Mucosa of rectum (tissue), 2 donors: ENCODE data around the gene LIMCH1.

Experiments
- H3K27ac ChIP-seq, 2 donors: one replicate each; pipeline ENCODE4 v1.7.0; 2013; ENCODE audit warnings: inconsistent platforms in 2 of 2, low read depth in 2 of 2, low read length in 2 of 2
- H3K27me3 ChIP-seq, 2 donors: one replicate each; pipeline ENCODE4 v1.7.0; 2013; ENCODE audit warnings: low read length in 2 of 2; ENCODE audit not compliant: control insufficient read depth in 2 of 2, insufficient read depth in 2 of 2
- H3K36me3 ChIP-seq, 2 donors: one replicate each; pipeline ENCODE4 v1.7.0; 2013; ENCODE audit warnings: low read length in 2 of 2; ENCODE audit not compliant: control insufficient read depth in 2 of 2, insufficient read depth in 2 of 2
- H3K4me1 ChIP-seq, 2 donors: one replicate each; pipeline ENCODE4 v1.7.0; 2013; ENCODE audit warnings: low read length in 2 of 2, mild to moderate bottlenecking in 1 of 2; ENCODE audit not compliant: control insufficient read depth in 2 of 2, insufficient read depth in 2 of 2
- H3K4me3 ChIP-seq, 2 donors: one replicate each; pipeline ENCODE4 v1.7.0; 2013; ENCODE audit warnings: low read length in 2 of 2
- H3K9ac ChIP-seq, 2 donors: one replicate each; pipeline ENCODE4 v1.7.0; 2013; ENCODE audit warnings: low read length in 2 of 2, low read depth in 1 of 2, mild to moderate bottlenecking in 1 of 2
- H3K9me3 ChIP-seq, 2 donors: one replicate each; pipeline ENCODE4 v1.7.0; 2013; ENCODE audit warnings: low read length in 2 of 2; ENCODE audit not compliant: control insufficient read depth in 2 of 2
- donor health status: healthy.
- donor health status: Normal muscosa, but diverticular disease.

Gene LIMCH1

GRCh38 chr4:41579043-41579442, 41.1 kb downstream of the LIMCH1 start:
- Histone ChIP-seq H3K4me3 (no peak overlapping the region), H3K9ac (no peak overlapping the region), H3K36me3 (no peaks in the 10 kb centered on the region), H3K27me3 (no peaks in the 10 kb centered on the region), H3K4me1 (no peaks in the 10 kb centered on the region), H3K27ac (no peak overlapping the region), H3K9me3 (no peaks in the 10 kb centered on the region)

- H3K4me3 ChIP-seq, result no peak overlapping the region
- no peaks in the 10 kb centered on the region for H3K27me3 ChIP-seq
- no peaks in the 10 kb centered on the region for H3K4me1 ChIP-seq
- no peak overlapping the region for H3K27ac ChIP-seq
- H3K9me3 ChIP-seq, result no peaks in the 10 kb centered on the region
- H3K36me3 ChIP-seq, result no peaks in the 10 kb centered on the region
- no peak overlapping the region for H3K9ac ChIP-seq
Observed at GRCh38 chr4:41579526-41579925, 41.6 kb downstream of the LIMCH1 start.

- Histone ChIP-seq H3K27ac (no peak overlapping the region), H3K4me3 (no peak overlapping the region), H3K9me3 (no peaks in the 10 kb centered on the region), H3K27me3 (no peaks in the 10 kb centered on the region), H3K36me3 (no peaks in the 10 kb centered on the region), H3K9ac (no peak overlapping the region), H3K4me1 (no peaks in the 10 kb centered on the region)
Observed at GRCh38 chr4:41580007-41580406, 42.0 kb downstream of the LIMCH1 start.

GRCh38 chr4:41586675-41587225, 48.8 kb downstream of the LIMCH1 start:
- Histone ChIP-seq H3K9ac (no peak overlapping the region), H3K27ac (no peak overlapping the region), H3K4me3 (no peak overlapping the region), H3K27me3 (no peaks in the 10 kb centered on the region), H3K36me3 (no peaks in the 10 kb centered on the region), H3K4me1 (no peaks in the 10 kb centered on the region), H3K9me3 (no peaks in the 10 kb centered on the region)

GRCh38 chr4:41587286-41587685, 49.3 kb downstream of the LIMCH1 start:
- no peaks in the 10 kb centered on the region for H3K27me3 ChIP-seq
- no peaks in the 10 kb centered on the region for H3K9me3 ChIP-seq
- no peak overlapping the region for H3K27ac ChIP-seq
- no peak overlapping the region for H3K9ac ChIP-seq
- no peak overlapping the region for H3K4me3 ChIP-seq
- H3K4me1 ChIP-seq, result no peaks in the 10 kb centered on the region
- no peaks in the 10 kb centered on the region for H3K36me3 ChIP-seq

GRCh38 chr4:41590591-41590990, 52.6 kb downstream of the LIMCH1 start:
- Histone ChIP-seq H3K36me3 (no peaks in the 10 kb centered on the region), H3K9me3 (no peaks in the 10 kb centered on the region), H3K27me3 (no peaks in the 10 kb centered on the region), H3K27ac (no peak overlapping the region), H3K4me1 (no peaks in the 10 kb centered on the region), H3K9ac (no peak overlapping the region), H3K4me3 (no peak overlapping the region)

GRCh38 chr4:41594432-41594831, 56.5 kb downstream of the LIMCH1 start:
- Histone ChIP-seq H3K4me3 (no peak overlapping the region), H3K4me1 (no peaks in the 10 kb centered on the region), H3K27me3 (no peaks in the 10 kb centered on the region), H3K36me3 (no peaks in the 10 kb centered on the region), H3K9ac (no peak overlapping the region), H3K27ac (no peak overlapping the region), H3K9me3 (no peaks in the 10 kb centered on the region)

- Histone ChIP-seq H3K4me3 (no peak overlapping the region), H3K27me3 (no peaks in the 10 kb centered on the region), H3K27ac (no peak overlapping the region), H3K9ac (no peak overlapping the region), H3K9me3 (no peaks in the 10 kb centered on the region), H3K4me1 (no peaks in the 10 kb centered on the region), H3K36me3 (no peaks in the 10 kb centered on the region)
Observed at GRCh38 chr4:41597494-41597893, 59.5 kb downstream of the LIMCH1 start.

GRCh38 chr4:41598580-41598979, 60.6 kb downstream of the LIMCH1 start:
- Histone ChIP-seq H3K27ac (no peak overlapping the region), H3K4me1 (no peaks in the 10 kb centered on the region), H3K27me3 (no peaks in the 10 kb centered on the region), H3K9me3 (no peaks in the 10 kb centered on the region), H3K4me3 (no peak overlapping the region), H3K9ac (no peak overlapping the region), H3K36me3 (no peaks in the 10 kb centered on the region)

- H3K4me3 ChIP-seq, result no peak overlapping the region
- no peaks in the 10 kb centered on the region for H3K27me3 ChIP-seq
- H3K9ac ChIP-seq, result no peak overlapping the region
- H3K4me1 ChIP-seq, result no peaks in the 10 kb centered on the region
- no peaks in the 10 kb centered on the region for H3K9me3 ChIP-seq
- no peaks in the 10 kb centered on the region for H3K36me3 ChIP-seq
- H3K27ac ChIP-seq, result no peak overlapping the region
Observed at GRCh38 chr4:41599192-41599786, 61.3 kb downstream of the LIMCH1 start.
